Dermis blood vessel endothelial cell (primary cell): ENCODE data around the gene LRRC71. TPM values are rescaled to one million over a fixed set of nuclear protein-coding genes. Genes with fewer than 3 reads are reported as not detected.

Experiments
- DNase-seq: peaks from one replicate; pipeline ENCODE4 v3.0.0; 2010
- total RNA-seq: library from RNA; depleted of rRNA; stranded (reverse); fragments of >200 nt; gene quantifications from 2 replicates; pipeline ENCODE4 v1.2.3, GENCODE V29; 2014

LRRC71 gene
- 0.14 and 0.34 TPM in 2 replicates for total RNA-seq

DNA sequence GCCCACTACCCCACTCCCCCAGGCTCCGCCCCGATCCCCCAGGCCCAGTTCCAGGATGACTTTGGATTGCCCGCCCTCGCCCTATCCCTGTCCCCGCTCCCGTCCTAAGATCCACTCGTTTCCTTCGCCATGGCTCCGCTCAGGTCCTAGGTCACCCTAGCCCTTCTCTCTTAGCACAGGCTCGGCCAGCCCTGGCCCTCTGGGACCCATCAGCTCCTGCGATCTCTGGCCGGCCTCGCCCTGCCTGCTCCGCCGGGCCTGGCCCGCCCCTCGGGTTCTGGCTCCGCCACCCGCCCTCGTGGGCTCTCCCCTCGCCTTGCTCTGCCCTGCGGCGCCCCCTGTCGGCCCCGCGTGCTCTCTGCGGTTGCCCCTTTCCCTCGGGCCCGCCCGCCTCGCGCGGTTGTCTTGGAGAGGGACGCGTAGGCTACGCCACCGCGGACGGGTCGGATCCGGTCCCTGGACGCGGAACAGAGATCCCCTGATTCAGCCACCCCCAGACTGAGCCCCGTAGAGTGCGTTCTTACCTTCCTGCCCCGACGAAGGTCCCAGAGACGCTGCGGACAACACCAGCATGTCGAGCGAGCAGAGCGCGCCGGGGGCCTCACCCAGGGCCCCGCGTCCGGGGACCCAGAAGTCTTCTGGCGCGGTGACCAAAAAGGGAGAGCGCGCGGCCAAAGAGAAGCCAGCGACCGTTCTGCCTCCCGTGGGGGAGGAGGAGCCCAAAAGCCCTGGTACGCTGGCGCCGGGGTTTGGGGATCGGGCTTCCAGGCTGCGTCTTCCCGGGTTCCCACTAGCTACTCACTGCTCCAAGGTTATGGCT, at the start of gene LRRC71:
LRRC71 (plus strand) TSS at position 400 of the 820 bp plus-strand sequence; CDS start at position 572, 172 bp downstream.
- DNase-seq = peak; percentile 88

GRCh38 chr1:156873659-156874058, 46.8 kb upstream of the LRRC71 start:
- DNase-seq = no peak

GRCh38 chr1:156874142-156874541, 46.3 kb upstream of the LRRC71 start:
- DNase-seq = no peak

DNA sequence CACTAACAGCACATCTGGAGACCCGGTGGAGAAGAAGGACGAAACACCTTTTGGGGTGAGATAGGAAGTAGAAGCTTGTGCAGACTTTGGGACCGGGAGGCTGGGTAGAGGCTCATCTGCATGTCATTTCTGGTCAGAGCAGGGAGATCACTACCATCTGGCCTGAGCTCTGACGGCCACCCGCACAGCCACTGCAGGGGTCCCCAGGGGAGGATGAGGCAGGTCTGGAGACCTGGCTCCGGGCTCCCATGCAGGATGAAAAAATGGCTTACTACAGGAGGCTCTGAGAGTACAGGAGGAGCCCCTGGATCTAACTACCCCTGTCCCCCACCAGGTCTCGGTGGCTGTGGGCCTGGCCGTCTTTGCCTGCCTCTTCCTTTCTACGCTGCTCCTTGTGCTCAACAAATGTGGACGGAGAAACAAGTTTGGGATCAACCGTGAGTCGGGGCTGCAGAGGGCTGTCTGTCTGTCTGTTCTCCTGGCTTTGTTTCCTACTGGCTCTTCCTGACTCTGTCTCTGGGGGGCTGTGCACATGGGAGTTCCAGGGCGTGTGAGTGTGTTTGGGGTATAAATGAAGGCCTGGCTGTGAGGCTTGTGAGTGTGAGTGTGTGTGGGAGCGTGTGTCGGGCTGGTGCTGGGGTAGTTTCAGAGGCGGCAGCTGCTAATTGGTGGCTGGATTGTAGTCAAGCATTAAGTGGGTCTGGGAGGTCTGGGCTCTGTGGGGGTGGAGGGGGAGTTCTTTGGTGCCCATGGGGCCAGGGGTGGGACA, 45.7 kb upstream of the LRRC71 start:
- no peak for DNase-seq

DNA sequence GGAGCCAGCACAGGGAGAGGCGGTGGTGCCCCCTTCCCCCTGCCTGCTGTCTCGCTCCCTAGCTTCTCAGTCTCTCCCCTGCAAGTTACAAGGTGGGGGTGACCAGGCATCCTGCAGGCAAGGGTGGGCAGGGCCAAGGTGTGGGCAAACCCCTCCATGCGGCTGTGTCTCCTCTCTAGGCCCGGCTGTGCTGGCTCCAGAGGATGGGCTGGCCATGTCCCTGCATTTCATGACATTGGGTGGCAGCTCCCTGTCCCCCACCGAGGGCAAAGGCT, 45.2 kb upstream of the LRRC71 start:
- DNase-seq = no peak

DNA sequence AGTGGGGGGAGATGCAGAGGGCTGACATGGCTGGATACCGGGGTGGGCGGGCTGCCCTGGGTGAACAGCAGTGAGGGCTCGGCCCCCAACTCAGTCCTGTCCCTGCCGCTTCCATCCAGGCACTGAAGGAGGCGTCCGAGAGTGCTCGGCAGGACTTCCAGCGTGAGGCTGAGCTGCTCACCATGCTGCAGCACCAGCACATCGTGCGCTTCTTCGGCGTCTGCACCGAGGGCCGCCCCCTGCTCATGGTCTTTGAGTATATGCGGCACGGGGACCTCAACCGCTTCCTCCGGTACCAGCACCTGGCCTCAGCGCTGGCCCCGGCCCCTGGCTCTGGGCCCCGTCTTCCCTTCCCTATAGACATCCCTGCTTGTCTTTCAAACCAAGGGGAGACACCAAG, 44.2 kb upstream of the LRRC71 start:
- peak; percentile 22 for DNase-seq

GRCh38 chr1:156877433-156878170, 42.8 kb upstream of the LRRC71 start:
- DNase-seq = no peak

- DNase-seq = no peak
These were observed 40.6 kb upstream of the LRRC71 start for GRCh38 chr1:156879876-156880275.

- DNase-seq = no peak
These were observed 40.0 kb upstream of the LRRC71 start for GRCh38 chr1:156880473-156880872.

GRCh38 chr1:156881101-156881500, 39.3 kb upstream of the LRRC71 start:
- DNase-seq = no peak

GRCh38 chr1:156881663-156882062, 38.8 kb upstream of the LRRC71 start:
- DNase-seq = no peak

- no peak for DNase-seq
These were observed 37.9 kb upstream of the LRRC71 start for GRCh38 chr1:156882543-156882942.

GRCh38 chr1:156883919-156884318, 36.5 kb upstream of the LRRC71 start:
- no peak for DNase-seq

DNA sequence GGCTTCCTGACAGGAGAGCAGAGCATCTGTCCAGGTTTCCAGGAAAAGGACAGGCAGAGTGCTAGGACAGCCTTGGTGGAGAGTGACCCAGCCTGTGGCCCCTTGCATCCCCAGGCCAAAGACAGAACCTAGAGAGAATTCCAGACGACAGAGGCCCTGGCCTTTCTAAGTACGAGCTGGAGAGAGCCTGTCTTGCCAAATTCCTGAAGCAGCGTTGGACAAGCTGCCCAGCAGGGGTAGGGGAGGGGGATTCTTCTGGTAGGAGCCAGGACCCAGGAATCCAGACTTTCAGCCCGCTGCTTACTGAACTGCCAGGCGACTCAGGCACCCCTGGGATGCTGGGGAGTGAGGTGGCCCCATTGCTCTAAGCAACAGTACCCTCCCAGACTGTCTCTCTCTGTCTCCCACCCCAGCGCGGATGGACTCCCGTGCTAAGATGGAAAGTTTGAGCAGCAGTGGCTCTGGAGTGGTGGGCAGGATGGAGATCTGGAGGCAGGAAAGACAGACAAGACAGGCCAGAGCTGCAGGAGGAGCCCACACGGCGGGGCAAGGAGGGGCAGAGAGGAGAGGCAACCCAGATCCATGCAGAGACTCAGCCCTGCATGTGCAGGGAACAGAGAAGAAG, 35.8 kb upstream of the LRRC71 start:
- no peak for DNase-seq

DNA sequence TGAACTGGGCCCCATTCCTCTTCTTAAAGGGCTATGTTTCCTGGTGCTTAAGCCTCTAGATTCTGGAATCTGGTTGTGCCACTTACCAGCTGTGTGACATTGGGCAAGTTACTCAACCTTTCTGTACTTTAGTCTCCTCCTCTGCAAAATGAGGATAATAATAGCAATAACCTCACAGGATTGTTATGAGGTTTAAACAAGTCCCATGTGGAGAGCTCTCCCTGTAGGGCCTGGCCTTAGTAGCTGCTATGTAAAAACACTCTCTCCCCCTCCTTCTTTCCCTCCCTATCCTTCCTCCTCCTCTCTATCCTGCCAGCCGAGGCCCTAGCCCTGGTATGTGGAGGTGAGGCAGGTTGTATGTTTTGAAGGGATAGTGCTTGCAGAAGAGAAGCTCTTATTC, 35.1 kb upstream of the LRRC71 start:
- no peak for DNase-seq

DNA sequence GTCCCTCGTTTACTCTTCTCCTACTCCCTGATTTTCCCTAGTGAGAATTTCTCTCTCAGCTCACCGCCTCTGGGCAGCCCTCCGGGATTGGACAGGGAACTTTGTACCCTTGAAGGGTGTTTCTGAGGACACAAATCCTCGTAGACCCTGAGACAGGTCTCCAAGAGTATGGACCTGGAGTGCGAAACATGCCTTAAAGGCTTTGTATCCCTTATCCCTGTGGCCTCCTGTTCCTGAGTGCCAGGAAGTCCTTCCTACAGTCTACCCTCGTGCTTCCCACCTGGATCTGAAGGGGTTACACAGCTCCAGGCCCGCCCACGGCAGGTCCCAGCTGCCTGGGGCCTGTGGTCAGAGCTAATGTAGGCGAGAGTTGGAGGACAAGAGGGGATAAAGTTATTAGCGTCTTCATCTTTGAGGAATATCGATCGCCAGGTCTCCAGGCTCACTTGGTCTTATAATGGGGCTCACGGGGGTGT, 34.5 kb upstream of the LRRC71 start:
- DNase-seq = no peak

- no peak for DNase-seq
These were observed 33.7 kb upstream of the LRRC71 start for GRCh38 chr1:156886583-156887281.

- no peak for DNase-seq
These were observed 33.1 kb upstream of the LRRC71 start for GRCh38 chr1:156887317-156887716.

DNA sequence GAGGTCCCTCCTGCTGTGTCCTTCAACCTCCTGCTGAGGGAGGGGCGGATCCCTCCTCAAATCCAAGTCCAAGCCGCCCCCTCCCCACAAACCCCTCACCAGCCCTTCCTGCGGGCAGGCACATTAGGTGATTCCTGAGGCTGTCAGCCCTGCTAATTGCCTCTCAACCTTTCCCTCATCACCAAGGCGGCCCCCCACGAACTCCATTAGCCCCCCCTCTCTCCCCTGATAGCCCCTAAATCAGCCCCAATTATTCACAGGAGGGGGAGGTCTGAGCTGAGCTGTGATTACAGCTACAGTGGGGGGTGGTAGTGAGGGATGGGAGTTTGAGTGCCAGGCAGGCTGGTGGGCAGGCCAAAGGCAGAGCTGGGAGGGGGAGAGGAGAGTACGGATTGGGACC, 32.7 kb upstream of the LRRC71 start:
- DNase-seq = no peak

GRCh38 chr1:156889802-156890580, 30.4 kb upstream of the LRRC71 start:
- peak; percentile 92 for DNase-seq
